ENCODE data around the gene ALDH16A1. TPM values are rescaled to one million over a fixed set of nuclear protein-coding genes. Genes with fewer than 3 reads are reported as not detected.

ALDH16A1 gene
- total and polyA plus RNA-seq, 2 of the 4 experiments (the other 2 are of a cell fraction) = 10.4 to 12.9 TPM

GRCh38 chr19:49430678-49431329 is 22.2 kb upstream of the ALDH16A1 start:
- H3K27me3 ChIP-seq (ENCODE audit: control insufficient read depth, insufficient read depth, low read length) = peaks cover 95% of the 10 kb centered on the region

More at GRCh38 chr19:49430678-49431329, 22.2 kb upstream of the ALDH16A1 start:
- H2AK5ac ChIP-seq (ENCODE audit: low read depth, low read length) = no peak overlapping the region
- no peak overlapping the region for H4K91ac ChIP-seq (ENCODE audit: insufficient read depth, low read depth, low read length)
- H4K5ac ChIP-seq (ENCODE audit: low read depth, low read length) = no peak overlapping the region
- no peaks in the 10 kb centered on the region for H3K79me1 ChIP-seq (ENCODE audit: low read depth in 1 of 2, low read length in 2 of 2)
- no peak overlapping the region for H3K56ac ChIP-seq (ENCODE audit: extremely low read depth, insufficient read depth, low read length)
- intact Hi-C loops (cut with micrococcal nuclease) = no loop called here
- no peak overlapping the region for H3K4ac ChIP-seq (ENCODE audit: low read depth, low read length)
- no peaks in the 10 kb centered on the region for H4K20me1 ChIP-seq (ENCODE audit: insufficient read depth, low read length)
- no peak overlapping the region for H2BK20ac ChIP-seq (ENCODE audit: low read depth, low read length)
- BruUV-seq (replicated peaks) = no TSS peak
- no peaks in the 10 kb centered on the region for H3K9me1 ChIP-seq (ENCODE audit: insufficient read depth, low read length)
- no peak overlapping the region for H3K9ac ChIP-seq (ENCODE audit: low read depth, low read length)
- ATAC-seq (ENCODE audit: low read depth) = no peak
- no peak overlapping the region for H3K27ac ChIP-seq (ENCODE audit: insufficient read depth, low read length)
- in situ Hi-C loops (cut with MboI; ENCODE audit: low sequenced_read_pairs) = loop anchor here (10.0 kb wide), 1 partner anchor 166 kb away; no protein-coding TSS in a partner anchor
- no peak overlapping the region for H3K18ac ChIP-seq (ENCODE audit: low read depth, low read length)
- no peak overlapping the region for H3K23ac ChIP-seq (ENCODE audit: low read depth, low read length)
- peaks cover 18% of the 10 kb centered on the region for H3K9me3 ChIP-seq (ENCODE audit: control insufficient read depth, insufficient read depth, low read length)
- TF ChIP-seq CTCF (conservative IDR thresholded peaks at IDR 0.05; ENCODE audit: low read depth, low read length) (peak; percentile 17; the same call in 1 of the 2 replicates), POLR2A (IDR thresholded peaks at IDR 0.05; ENCODE audit: low read depth, low read length) (no peak), RAD21 (IDR thresholded peaks at IDR 0.05; ENCODE audit: low read length) (0 out of 2 replicates have a peak, but pooled peaks have one; percentile 10)
- H2AFZ ChIP-seq (replicated peaks; ENCODE audit: low read length, poor library complexity) = peak overlapping the region; percentile 75
- H2AK9ac ChIP-seq (replicated peaks; ENCODE audit: low read depth, low read length, poor library complexity) = no peak overlapping the region
- no peaks in the 10 kb centered on the region for H3K4me1 ChIP-seq (ENCODE audit: control insufficient read depth, insufficient read depth, low read length)
- WGBS, 2 experiments (ENCODE audit: extremely low coverage in 2 of 2, insufficient read length in 1 of 2) = 67% methylated on average over 20 of the region's 28 CpGs; no CpG with 5 or more reads in 1 of the 2 experiments
- H2BK120ac ChIP-seq (ENCODE audit: low read depth, low read length) = no peak overlapping the region
- dilution Hi-C loops (cut with HindIII; ENCODE audit: low sequenced_read_pairs, unreplicated experiment) = no loop called here
- CTCF ChIA-PET = no interaction called here
- no peaks in the 10 kb centered on the region for H3K36me3 ChIP-seq (ENCODE audit: control insufficient read depth, insufficient read depth, low read length)
- DNase-seq = no peak
- H3K4me3 ChIP-seq (ENCODE audit: insufficient read depth, low read depth, low read length) = no peak overlapping the region
- no peak overlapping the region for H2BK5ac ChIP-seq (ENCODE audit: low read depth, low read length, poor library complexity, severe bottlenecking)
- H4K8ac ChIP-seq (ENCODE audit: low read depth in 2 of 2, low read length in 2 of 2) = no peak overlapping the region
- no peak overlapping the region for H3K14ac ChIP-seq (replicated peaks; ENCODE audit: low read depth, low read length)
- no peak overlapping the region for H2BK15ac ChIP-seq (ENCODE audit: low read depth, low read length)
- no peak overlapping the region for H3K4me2 ChIP-seq (ENCODE audit: low read depth, low read length)
- POLR2A ChIA-PET (ENCODE audit: unreplicated experiment) = interaction anchor here (0.7 kb wide), 1 partner anchor 21 kb away, joined by 6 read pairs; no protein-coding TSS in a partner anchor

Data from IMR-90 (cell line).